UCSD-AML1 (cell line): ENCODE measurements around the gene RGL3.
A peak's percentile ranks its signal among the peaks of the same experiment; 100 is the strongest.
"Not testable (repeated sequence)": the region's sequence is repeated elsewhere in the genome, so short reads cannot be mapped to it uniquely, and the experiment has no call there.

ENCODE experiments used
- DNase-seq: peaks from one replicate; lab custom pipeline; 2025; ENCODE audit not compliant: unreplicated experiment; lab: John Stamatoyannopoulos, UW

RGL3 gene

DNA sequence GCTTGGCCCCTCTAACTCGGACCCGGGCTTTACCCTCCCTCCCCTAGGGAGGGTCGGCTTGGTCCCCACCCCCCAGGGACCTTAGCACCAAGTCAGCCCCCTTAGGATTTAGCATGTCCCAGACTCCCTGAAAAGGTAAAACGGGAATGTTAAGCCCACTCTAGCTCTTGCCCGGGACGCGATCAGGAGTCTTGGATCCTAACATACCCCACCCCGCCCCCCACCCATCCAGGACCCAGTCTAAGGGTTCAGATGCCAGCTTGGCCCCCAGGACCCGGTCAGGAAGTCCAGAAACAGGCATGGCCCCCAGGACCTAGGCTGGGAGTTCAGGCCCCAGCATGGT is 35.4 kb downstream of the RGL3 start:
- DNase-seq: no peak

DNA sequence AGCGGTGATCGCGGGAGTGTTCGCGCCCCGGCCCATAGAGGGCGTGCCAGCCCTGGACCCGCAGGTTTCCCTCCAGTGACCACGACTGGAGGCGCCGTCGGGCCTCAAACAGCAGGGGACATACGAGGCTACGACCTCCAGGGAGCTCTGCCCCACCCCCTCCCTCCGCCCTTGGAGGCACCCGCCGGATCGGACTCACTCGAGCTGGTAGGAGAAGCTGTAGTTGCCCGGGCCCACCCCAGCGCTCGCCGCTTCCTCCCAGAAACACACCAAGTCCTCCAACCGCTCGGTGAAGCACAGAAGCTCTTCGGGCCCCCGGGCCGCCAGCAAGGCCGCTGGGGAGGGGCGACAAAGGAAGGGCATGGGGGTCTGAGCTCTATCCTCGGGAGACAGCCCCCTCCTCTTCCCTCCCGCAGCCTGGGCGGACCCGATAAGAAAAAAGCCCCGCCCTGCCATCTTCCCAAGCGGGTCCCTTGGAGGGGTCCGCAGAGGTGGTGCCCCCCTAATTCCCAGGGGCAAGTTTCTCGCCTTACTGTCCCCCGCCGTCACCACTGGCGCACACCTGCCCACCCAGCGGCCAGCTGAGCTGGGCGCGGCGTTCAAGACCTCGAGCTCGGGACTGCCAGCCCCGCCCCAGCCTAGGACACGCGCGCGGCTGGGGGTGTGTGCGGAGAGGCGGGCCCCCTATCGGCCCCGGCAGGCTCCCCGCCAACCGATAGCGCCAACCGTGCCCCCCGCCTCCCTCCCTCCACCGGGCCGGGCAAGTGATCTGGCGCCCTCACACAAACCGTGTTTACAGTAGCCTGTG is 36.0 kb downstream of the RGL3 start:
- DNase-seq: peak; percentile 77

DNA sequence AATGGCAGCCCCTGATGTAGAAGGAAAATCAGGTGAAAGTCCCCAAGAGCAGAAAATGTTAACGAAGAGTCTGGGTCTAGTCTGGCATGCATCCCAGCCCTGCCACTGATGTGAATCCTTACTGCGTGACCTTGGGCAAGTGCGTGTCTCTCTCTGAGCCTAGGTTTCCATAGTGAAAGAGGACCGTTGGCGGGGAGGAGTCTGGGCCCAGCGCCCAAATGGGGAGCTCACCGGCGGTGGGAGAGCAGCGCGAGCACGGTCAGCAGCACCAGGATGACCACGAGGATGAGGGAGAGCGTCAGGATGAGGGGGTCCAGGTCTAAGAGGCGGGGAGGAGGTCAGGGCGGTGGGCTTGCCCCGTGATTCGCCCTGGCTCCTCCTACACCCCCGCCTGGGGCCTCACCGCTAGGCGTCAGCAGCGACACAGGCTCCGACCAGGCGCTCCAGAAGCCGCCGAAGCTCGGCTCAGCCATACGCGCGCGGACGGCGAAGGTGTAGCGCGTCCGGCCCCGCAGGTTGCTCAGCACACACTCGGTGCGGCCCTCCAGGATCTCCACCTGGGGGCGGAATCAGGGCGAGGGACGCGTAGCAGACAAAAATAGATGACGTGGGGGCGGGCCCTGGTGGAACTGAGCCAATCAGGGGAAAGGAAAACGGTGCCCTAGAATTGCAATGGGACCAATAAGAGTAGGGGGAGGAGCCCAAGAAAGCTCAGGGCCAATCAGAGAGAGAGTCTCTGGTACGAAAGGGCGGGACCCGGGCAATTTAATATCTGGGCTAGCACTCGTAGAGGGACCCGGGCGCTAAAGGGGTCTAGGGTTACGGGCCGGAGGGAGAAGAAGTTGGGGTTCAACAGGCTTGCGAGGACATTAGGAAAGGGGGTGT is 38.2 kb downstream of the RGL3 start:
- peak; percentile 90 for DNase-seq

GRCh38 chr19:11379857-11380350 is 39.2 kb downstream of the RGL3 start:
- DNase-seq: no peak

DNA sequence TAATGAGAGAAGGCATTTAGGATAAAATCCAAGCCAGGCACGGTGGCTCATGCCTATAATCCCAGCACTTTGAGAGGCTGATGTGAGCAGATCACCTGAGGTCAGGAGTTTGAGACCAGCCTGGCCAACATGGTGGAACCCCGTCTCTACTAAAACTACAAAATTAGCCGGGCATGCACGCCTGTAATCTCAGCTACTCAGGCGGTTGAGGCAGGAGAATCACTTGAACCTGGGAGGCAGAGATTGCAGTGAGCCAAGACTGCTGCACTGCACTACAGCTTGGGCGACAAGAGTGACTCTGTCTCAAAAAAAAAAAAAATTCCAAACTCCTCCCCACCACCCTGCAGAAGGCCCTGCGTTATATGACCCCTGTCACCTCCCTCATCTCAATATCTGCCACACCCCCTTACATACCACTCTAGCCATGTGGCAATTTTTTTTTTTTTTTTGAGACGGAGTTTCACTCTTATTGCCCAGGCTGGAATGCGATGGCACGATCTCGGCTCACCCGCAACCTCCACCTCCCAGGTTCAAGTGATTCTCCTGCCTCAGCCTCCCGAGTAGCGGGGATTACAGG is 39.8 kb downstream of the RGL3 start:
- DNase-seq: not testable (repeated sequence)

DNA sequence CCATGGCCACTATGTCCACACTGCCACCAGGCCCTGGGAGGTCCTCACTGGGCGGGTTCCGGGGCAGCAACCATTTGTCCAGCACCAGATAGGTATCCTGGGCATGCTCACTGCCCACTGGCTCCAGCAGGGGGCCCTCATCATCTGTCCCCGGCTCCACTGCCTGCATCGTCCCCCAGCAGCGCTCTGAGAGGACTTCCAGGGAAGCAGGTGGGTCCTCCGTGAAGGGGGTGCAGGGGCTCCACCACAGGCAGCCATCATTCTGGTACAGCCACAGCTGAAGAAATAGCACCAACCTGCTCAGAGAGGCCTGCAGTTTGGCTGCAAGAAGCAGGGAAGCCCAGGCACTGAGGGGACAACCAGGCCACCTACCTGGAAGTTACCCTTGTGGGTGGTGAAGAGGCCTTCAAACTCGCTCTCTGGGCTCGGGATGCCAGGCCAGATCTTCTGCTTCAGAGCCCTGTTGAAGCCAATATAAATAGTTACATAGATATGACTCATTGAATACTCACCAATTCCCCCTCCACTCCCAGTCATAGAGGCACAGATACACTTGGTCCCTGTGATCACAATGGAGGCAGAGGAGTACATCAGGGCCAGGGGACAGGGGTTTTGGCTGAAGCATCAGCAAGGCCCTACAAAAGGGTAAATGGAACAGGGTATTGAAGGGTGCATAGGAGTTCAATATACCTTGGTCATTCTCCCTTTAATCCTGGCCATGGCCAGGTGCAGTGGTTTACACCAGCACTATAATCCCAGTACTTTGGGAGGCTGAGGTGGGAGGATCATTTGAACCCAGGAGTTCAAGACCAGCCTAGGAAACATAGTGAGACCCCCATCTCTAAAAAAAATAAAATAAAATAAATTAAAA is 40.6 kb downstream of the RGL3 start:
- peak; percentile 55 for DNase-seq

DNA sequence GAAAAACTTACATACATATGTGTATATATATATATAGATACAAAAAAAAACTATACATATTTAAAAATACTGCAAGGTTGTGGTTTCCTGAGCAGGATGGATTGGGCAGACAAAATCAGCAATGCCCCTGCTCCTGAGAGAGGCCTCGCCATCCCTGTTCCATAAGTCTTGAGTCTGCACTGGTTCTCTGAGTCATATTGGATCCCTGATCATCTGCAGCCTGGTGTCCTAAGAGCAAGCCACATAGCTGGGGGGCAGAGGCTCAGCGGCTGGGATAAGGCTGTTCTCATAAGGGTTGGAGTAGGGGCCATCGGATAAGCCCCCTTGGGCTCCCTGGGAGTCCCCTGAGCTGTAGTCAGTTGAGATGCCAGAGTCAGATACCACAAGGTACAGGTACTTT is 41.4 kb downstream of the RGL3 start:
- no peak for DNase-seq

- peak; percentile 26 for DNase-seq
Observed at GRCh38 chr19:11377237-11377636, 41.9 kb downstream of the RGL3 start.

DNA sequence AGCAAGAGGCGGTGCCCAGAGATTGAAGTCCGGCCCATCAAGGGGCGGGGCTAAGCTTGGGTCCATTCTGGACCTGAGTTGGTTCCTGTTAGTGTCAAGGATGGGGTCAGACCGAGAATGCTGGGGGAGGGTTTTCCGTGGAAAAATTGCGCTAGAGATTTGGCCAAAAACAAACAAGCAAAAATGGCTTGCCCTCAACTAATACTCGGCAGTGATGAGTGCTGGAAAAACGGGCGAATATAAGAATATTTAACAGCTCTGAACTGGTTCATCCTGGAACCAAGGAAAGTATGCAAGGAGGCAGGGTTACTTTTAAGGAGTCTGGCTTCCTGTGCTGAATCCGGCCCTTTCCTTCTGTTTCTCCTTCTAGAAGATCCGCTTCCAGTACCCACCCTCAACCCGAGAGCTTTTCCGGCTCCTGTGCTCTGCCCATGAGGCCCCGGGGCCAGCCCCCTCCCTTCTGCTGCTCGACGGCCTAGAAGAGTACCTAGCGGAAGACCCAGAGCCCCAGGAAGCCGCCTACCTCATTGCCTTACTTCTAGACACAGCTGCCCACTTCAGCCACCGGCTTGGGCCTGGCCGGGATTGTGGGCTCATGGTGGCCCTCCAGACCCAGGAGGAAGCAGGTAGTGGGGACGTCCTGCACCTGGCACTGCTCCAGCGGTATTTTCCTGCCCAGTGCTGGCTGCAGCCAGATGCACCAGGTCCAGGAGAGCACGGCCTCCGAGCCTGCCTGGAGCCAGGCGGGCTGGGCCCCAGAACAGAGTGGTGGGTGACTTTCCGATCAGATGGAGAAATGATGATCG is 43.8 kb downstream of the RGL3 start:
- peak; percentile 80 for DNase-seq

DNA sequence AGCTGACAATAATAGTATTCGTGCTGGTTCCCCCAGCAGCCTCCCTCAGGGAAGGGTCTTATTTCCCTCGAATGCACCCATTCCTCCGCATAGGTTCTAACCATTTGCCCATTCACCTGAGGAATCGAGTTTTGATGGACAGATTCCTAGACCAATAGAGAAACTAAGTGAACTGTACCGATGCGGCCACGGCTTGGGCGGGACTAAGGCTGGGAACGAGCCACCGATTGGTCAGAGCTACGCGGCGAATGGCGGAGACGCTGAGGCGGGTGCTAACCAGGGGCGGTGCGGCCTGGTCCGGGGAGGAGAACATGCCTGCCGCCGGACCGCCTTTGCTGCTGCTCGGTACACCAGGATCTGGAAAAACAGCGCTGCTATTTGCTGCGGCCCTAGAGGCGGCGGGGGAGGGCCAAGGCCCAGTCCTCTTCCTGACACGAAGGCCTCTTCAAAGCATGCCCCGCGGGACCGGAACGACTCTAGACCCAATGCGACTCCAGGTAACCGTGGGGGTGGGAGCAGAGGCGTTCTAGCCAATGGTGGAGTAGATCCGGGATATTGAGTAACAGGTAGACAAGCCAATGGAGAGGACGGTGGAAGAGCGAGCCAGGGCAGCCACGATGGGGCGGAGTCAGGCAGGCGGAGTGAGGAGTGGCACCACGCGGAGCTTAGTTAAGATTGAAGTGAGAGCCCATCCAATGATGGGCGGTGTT is 44.5 kb downstream of the RGL3 start, which contains the start of gene SWSAP1:
TSS of gene SWSAP1 (plus strand) at position 234 of the 710 bp plus-strand sequence. CDS start at position 249, 15 bp downstream.
- DNase-seq: peak; percentile 99

DNA sequence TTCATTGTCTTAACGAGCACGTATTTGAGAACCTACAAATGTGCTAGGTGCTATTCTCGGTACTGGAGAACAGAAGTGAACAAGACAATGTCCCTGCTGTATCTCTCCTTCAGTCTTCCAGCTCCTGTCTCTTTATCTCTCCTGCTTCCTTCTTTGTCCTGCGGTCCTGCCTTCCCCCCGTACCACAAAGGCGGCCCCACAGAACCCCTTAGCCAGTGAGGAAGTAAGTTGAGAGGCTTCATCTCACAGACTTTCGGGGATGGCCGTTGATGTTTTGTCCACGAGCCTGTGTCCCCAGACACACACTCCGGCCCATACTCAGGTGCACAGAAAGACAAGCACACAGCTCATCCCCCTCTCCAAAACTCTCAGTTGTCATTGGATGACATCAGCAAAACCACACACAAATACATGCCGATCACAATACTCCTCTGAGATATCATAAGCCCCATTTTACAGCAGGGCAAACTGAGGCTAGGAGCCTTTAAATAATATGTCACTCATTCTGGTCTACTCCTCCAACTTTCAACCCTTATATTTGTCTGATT is 45.2 kb downstream of the RGL3 start:
- peak; percentile 32 for DNase-seq

GRCh38 chr19:11373166-11373884 is 45.8 kb downstream of the RGL3 start:
- DNase-seq: peak; percentile 27

DNA sequence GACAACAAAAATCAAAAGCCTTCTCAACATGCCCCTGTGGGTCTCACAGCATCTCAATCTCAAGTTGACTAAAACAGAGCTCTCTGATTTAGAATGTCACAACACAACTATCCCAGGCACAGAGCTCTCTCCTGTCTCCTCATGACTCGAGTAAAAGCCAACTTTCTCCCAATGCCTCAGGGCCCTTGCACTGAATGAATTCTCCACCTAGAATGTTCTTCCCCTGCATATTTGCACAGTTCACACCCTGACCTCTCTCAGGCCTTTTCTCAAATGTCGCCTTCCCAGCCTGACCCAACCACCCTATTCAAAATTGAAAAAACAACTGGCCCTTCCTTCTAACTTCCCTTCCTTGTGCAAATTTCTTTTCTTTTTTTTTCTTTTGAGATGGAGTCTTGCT is 48.4 kb downstream of the RGL3 start:
- DNase-seq: no peak

DNA sequence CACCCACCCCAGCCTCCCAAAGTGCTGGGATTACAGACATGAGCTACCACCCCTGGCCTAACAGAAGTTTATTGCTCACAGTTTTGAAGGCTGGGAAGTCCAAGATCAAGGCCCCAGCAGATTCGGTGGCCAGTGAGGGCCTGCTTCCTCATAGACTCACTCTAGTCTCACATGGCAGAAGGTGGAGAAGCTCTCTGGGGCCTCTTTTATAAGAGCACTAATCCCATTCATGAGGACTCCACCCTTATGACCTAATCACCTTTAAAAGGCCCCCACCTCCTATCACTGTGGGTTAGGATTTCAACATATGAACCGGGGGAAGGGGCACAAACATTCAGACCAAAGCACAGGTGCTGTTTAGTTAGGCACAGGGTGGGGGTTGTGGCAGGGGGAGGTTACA is 51.6 kb downstream of the RGL3 start:
- no peak for DNase-seq

- no peak for DNase-seq
Observed at GRCh38 chr19:11365557-11366117, 53.5 kb downstream of the RGL3 start.

DNA sequence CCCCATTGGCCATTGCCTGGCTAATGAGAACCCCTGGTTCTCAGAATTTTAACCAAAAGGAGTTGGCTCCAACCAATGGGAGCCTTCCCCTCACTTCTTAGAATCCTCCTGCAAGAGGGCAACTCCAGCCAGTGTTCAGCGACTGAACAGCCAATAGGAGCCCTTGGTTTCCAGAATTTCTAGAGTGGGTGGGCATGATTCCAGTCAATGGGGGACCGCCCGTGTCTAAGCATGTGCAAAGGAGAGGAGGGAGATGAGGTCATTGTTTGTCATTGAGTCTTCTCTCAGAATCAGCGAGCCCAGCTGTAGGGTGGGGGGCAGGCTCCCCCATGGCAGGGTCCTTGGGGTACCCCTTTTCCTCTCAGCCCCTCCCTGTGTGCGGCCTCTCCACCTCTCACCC is 54.2 kb downstream of the RGL3 start:
- DNase-seq: no peak

- DNase-seq: no peak
Observed at GRCh38 chr19:11364296-11364904, 54.7 kb downstream of the RGL3 start.
